NK-92 (cell line): ENCODE data around the gene ZBTB32.
"Not testable (repeated sequence)": the region's sequence is repeated elsewhere in the genome, so short reads cannot be mapped to it uniquely, and the experiment has no call there.

ENCODE experiments used
- DNase-seq: peaks from one replicate; lab custom pipeline; 2025; ENCODE audit not compliant: unreplicated experiment; lab: John Stamatoyannopoulos, UW

The ZBTB32 gene, protein sequence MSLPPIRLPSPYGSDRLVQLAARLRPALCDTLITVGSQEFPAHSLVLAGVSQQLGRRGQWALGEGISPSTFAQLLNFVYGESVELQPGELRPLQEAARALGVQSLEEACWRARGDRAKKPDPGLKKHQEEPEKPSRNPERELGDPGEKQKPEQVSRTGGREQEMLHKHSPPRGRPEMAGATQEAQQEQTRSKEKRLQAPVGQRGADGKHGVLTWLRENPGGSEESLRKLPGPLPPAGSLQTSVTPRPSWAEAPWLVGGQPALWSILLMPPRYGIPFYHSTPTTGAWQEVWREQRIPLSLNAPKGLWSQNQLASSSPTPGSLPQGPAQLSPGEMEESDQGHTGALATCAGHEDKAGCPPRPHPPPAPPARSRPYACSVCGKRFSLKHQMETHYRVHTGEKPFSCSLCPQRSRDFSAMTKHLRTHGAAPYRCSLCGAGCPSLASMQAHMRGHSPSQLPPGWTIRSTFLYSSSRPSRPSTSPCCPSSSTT

GRCh38 chr19:35704218-35704617 lies at the start of gene ZBTB32:
TSS of gene ZBTB32 (plus strand) at chr19:35704558. CDS start at chr19:35714627, 10,069 bp downstream.
- DNase-seq = no peak

GRCh38 chr19:35654828-35655227 lies 49.5 kb upstream of the ZBTB32 start:
- DNase-seq = not testable (repeated sequence)

DNA sequence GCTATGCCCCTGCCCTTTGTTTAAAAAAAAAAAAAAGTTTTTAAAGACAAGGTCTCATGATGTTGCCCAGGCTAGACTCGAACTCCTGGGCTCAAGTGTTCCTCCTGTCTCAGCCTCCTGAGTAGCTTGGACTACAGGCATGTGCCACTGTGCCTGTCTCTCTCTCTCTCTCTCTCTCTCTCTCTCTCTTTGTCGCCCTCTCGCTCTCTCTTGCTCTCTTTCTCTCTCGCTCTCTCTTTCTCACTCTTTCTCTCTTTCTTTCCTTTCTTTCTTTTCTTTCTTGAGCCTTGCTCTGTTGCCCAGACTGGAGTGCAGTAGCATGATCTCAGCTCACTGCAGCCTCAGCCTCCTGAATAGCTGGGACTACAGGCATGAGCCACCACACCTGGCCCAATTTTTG lies 48.8 kb upstream of the ZBTB32 start:
- no peak for DNase-seq

GRCh38 chr19:35656700-35657099 lies 47.7 kb upstream of the ZBTB32 start:
- no peak for DNase-seq

DNA sequence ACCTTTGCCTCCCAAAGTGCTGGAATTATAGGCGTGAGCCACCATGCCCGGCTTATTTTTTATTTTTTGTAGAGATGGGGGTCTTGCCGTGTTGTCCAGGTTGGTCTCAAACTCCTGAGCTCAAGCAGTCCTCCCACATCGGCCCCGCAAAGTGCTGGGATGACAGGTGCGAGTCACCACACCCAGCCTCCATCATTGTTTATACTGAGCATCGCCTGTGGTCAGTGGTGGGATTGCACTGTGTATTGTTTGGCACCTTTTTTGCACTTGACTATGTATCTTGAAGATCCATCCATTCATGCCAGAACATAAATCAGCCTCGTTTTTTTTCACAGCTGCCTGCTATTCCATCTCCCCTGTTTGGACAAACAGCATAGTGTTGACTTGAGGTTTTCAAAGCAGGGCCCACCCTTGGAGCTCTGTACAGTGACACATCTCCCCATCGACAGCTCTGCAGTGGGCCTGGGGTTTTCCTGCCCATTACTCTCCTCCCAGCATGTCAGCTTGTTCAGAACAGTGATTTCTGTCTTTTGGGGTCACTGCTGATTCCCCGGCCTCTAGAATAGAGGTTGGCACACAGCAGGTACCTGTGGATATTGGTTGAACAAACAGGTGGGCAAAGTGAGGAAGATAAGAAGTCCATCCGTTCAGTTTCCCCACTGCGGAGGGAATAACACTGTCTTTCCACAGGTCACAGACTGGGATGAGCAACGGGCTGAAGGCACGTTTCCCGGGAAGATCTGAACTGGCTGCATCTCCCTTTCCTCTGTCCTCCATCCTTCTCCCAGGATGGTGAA lies 46.3 kb upstream of the ZBTB32 start:
- no peak for DNase-seq

- DNase-seq = no peak
Observed at GRCh38 chr19:35661995-35662340, 42.4 kb upstream of the ZBTB32 start.

DNA sequence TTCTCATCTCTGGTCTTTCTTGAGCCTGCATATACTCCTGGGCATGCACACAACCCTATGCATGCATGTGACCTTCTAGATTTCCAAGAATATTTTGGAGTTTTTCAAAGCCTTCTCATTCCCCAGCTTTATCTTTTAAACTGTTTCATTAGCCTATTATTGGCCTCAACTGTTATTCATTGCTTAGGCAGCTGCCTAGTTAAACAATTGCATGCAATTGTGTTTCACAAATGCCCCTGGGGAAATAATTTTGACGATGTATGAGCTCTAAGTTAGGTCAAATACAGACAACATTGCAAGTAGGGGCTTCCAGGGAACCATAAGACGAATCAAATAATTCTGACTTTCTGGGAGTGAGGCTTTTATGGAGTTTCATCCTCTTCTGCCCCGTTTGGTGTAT lies 40.4 kb upstream of the ZBTB32 start:
- DNase-seq = no peak

DNA sequence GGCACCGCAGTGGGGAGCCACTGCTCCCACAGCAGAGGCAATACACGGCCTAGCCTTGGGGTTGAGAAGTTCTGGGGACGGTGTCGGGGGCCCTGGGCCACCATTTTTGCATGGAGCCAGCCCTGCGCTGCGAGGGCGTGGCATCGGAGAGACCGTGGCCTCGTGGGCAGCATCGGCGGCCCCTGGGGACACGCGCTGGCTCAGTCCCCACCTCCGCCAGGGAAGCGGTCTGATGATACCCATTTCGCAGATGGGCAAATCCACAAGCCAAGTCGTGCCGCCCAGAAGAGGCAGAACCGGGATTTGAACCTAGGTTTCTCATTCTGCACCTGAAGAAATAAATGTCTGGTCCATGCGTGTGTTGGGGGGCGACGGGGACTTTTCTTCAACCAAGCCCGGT lies 39.2 kb upstream of the ZBTB32 start:
- DNase-seq = no peak

GRCh38 chr19:35665604-35666003 lies 38.8 kb upstream of the ZBTB32 start:
- no peak for DNase-seq

DNA sequence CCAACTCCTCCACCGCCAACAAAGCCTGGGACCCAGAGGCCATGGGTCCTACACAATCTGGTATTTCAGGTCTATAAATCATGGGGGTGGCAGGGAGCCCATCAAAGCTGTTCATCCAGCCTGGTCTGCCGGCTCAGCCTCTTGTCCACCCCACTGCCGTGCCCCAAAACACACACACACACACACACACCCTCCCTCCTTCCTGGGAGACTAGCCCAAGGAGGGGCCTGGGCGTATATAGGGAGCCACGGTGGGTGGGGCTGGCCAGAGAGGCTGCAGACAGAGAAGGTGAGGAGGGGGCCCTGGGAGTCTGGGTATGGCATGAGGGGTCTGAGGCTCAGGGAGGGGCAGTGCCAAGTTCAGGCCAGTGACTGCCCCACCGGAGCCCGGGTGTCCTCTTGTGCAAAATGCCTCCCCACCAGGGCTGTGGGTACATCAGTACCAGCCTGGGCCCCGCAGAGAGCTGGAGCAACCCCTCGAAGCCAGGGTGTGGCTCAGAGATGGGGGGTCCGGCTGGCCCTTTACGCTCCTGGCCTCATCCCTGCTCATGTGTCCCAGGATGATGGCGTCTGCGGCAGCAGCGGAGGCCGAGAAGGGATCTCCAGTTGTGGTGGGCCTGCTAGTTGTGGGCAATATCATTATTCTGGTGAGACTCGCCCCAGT lies 38.0 kb upstream of the ZBTB32 start, which contains the start of gene UPK1A:
UPK1A (plus strand) TSS at position 267 of the 663 bp plus-strand sequence; CDS start at position 563, 296 bp downstream.
- DNase-seq = no peak

GRCh38 chr19:35669566-35669965 lies 34.8 kb upstream of the ZBTB32 start:
- DNase-seq = no peak

GRCh38 chr19:35669974-35670373 lies 34.4 kb upstream of the ZBTB32 start:
- DNase-seq = no peak

GRCh38 chr19:35670686-35671085 lies 33.7 kb upstream of the ZBTB32 start:
- DNase-seq = no peak

DNA sequence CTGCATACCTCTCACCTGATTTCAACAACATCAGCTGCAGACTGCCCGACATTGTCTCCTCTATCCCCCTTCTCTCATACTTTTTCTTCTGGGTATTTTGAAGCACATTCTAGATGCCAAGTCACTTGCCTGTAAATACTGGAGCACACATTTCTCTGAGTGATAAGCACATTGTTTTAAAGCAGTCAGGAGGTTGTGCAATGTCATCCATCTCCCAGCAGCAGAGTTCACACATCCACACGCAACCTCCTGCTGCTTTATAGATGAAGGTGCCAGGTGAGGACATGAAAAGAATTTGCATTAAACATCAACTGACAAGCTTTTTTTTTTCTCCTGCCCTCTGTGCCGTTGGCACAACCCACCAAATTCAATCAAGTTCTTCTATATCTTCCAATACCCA lies 32.5 kb upstream of the ZBTB32 start:
- DNase-seq = no peak

GRCh38 chr19:35673121-35673804 lies 31.1 kb upstream of the ZBTB32 start:
- DNase-seq = no peak

GRCh38 chr19:35675589-35676140 lies 28.7 kb upstream of the ZBTB32 start:
- no peak for DNase-seq

- DNase-seq = no peak
Observed at GRCh38 chr19:35689836-35690235, 14.5 kb upstream of the ZBTB32 start.

GRCh38 chr19:35691106-35691505 lies 13.3 kb upstream of the ZBTB32 start:
- DNase-seq = not testable (repeated sequence)

- no peak for DNase-seq
Observed at GRCh38 chr19:35692010-35692409, 12.3 kb upstream of the ZBTB32 start.

- DNase-seq = no peak
Observed at GRCh38 chr19:35693422-35693821, 10.9 kb upstream of the ZBTB32 start.
